ENCODE measurements around the gene SENP2.
"Not testable (repeated sequence)": the region's sequence is repeated elsewhere in the genome, so short reads cannot be mapped to it uniquely, and the experiment has no call there.

The SENP2 gene

DNA sequence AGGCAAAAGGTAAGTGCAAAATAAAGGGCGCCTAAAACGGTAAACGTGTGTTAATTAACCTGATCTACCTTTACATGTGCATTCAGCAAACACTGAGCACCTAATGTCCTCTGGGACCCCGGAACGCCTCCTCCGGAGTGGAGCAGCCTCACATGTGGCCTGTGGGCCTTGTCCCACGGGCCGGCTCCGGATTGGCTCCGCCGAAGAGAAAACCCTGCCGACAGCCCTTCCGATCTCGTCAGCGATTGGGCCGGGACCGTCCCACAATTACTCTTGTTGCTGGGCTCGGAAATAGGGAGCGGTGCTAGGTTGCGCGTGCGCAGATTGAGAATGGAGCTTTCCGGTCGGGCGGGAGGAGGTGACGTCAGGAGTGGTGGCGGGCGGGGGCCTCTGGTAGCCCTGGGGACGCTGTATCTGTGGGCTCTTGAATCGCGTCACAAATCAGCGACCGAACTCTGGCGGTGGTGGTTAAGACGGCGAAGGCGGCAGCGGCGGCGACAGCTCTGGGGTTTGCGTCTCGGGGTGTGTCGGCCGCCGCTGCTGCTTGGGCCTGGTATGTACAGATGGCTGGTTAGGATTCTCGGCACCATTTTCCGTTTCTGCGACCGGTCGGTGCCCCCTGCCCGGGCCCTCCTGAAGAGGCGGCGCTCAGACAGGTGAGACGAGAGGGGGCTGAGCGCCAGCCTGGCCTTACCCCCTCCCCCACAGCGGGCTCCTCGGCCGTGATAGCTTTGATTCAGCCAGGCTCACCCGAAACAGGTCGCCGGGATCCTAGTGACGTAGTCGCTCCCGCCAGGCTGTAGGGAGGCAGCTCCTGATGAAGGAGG, at the start of gene SENP2:
Gene SENP2 (plus strand): TSS at position 437 of the 827 bp plus-strand sequence. CDS start 119 bp downstream, at position 556.
- peak; percentile 97 for DNase-seq (ENCODE audit: low read depth, low spot score)

DNA sequence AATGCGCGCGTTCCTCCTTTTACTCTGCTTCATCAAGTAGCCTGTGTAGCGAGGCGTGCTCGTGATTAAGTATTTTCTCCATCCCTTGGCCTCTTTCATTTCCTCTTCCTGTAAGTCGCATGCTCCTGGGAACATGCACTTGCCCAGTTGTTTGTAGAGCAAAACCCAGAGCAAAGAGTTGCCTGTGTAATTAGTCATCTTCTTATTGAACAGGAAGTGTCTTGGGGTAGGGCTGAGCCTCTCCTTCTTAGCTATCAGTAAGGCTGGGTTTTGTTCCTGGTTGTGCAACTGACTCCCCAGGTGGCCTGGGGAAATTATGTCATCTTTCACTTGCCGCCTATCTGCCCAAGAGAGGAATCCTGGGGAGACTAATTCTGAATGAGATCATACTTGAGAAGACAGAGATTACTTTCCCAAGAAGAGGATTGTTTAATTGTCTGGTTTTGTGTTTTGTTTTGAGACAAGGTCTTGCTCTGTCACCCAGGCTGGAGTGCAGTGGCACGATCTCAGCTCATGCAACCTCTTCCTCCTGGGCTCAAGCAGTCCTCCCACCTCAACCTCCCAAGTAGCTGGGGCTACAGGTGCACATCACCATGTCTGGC, 48.6 kb upstream of the SENP2 start:
- peak; percentile 42 for DNase-seq (ENCODE audit: low read depth, low spot score)

DNA sequence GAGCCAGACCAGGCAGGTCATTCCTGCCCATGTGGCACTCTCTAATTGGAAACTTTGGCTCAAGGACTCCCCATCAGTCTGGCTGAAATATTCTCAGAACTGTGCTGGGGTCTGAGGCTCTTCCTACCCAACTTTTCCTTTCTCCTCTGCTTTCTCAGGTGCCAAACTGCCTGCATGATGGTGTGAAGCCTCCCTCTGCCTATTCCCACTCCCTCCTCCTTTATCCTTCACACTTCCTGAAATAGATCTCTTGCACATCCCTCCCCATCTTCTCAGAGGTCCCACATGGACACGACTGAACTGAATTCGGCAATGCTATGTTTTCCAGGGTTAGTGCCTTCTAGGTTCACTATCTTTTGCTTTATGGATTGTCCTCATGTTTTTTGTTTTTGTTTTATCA, 46.2 kb upstream of the SENP2 start:
- DNase-seq (ENCODE audit: low read depth, low spot score) = no peak

DNA sequence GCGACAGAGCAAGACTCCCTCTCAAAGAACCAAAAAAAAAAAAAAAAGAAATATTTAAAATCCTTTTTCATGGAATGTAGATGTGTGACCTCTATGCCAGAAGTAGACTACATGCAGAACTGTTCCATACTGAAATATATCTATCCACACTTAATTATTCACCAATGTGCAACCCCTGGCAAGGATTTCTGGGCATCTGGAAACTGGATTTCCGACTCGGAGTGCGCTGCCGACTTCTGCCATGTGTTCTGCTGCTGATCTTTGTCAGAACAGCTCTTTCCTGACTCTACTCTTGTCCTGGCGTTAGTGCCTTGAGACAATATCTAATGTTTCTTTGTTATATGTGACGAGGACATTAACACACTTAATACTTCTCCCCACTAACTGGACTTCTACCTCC, 45.4 kb upstream of the SENP2 start:
- DNase-seq (ENCODE audit: low read depth, low spot score) = no peak

DNA sequence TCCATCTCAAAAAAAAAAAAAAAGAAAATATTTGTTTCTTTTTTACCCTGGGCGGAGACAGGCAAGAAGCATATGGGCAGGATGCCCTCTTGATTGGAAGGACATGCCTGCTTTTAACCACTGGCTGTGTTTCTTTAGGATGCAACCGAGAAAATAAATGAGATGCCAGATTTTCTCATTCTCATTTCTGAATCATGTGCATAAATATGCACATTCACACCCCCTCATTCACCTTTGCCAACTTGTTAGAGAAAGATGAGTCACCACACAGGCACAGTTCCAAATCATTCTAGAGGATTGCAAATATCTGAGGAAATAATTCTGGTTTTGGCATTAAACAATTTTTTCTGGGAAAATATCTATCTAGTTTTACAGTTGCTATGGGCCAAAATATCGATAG, 37.0 kb upstream of the SENP2 start:
- DNase-seq (ENCODE audit: low read depth, low spot score) = peak; percentile 12

DNA sequence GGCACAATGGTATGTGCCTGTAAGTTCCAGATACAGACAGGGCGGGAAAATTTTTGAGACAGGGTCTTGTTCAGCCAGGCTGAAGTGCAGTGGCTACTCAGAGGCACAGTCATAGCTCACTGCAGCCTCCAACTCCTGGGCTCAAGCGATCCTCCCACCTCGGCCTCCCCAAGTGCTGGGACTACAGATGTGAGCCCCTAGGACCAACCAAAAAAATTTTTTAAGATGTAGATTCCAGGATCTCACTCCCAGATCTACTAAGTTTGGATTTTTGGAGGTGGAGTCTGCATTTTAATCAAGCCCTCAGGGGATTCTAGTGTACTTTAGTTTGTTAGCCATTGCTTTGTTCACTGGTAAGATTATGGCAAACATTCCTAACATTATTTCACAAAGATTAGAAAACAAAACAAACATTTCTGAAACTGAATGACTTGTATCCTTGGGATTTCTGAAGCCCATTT, 36.4 kb upstream of the SENP2 start:
- DNase-seq (ENCODE audit: low read depth, low spot score) = no peak

DNA sequence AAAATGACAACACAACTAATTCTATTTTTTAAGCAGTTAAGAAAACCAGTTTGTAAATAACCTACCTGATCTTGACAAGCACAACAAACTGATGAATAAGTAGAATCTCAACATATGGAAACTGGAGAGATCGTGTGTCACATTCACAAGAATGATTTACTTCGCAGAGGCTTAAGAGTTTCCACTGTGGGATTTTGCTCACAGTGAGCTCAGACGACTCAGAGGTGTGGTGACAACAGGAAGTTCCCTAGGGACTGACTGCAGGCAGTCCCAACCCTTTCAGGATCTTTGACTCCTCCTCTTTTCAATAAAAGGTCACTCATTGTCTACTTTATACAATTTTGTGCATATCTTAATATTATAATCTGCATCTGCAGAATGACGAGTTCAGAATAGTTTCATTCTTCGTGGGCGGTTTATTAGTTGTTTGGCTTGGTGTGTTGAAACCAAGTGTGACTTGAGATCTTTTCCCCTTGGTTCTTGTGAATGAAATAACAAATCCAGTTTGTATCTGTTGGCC, 33.7 kb upstream of the SENP2 start, which contains the start of gene LIPH:
Gene LIPH (minus strand): TSS at position 231 of the 520 bp plus-strand sequence. CDS start 117 bp downstream, at position 114.
- DNase-seq (ENCODE audit: low read depth, low spot score) = no peak

DNA sequence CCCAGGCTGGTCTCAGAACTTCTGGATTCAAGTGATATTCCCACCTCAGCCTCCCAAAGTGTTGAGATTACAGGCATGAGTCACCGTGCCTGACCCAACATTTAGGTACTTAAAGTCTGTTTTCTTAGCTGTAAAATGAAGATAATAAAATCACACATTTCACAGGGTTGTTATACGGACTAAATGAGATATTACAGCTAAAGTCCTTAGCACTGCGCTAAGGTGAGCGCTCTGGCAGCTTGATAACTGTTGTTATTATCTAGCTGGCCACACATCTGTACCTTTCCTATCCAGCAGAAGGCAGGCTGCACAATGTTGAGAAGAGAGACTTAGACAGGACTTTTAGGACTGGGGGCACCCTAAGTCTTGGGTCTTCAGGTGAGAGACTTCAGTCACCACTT, 31.0 kb upstream of the SENP2 start:
- no peak for DNase-seq (ENCODE audit: low read depth, low spot score)

DNA sequence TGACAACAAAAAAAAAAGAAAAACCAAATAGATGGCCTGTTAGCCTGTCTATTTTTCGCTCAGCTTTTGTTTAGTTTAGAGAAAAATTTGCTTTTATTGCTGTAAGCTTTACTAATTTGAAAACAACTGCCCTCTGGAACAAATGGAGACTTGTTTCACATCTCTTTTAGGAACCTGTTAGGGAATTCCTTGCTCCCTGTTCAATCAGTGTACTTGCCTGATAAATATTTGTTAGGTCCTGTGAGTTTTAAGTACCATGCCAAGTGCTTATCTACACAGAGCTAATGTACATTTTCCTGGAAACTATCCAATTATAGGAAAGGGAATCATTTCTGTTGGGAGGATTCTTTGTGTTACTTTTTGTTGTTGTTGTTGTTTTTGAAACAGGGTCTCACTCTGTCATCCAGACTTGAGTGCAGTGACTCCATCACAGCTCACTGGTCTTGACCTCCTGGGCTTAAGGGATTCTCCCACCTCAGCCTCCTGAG, 30.2 kb upstream of the SENP2 start:
- no peak for DNase-seq (ENCODE audit: low read depth, low spot score)

DNA sequence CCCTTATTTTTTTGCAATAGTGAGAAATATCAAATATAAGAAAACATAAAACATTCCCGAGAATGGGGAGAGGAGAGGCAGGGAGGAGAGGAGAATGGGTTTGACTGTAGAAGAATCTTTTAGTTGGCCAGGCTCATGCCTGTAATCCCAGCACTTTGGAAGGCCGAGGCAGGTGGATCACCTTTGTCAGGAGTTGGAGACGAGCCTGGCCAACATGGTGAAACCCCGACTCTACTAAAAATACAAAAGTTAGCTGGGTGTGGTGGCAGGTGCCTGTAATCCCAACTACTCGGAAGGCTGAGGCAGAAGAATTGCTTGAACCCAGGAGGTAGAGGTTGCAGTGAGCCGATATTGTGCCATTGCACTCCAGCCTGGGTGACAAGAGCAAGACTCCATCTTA, 29.5 kb upstream of the SENP2 start:
- not testable (repeated sequence) for DNase-seq (ENCODE audit: low read depth, low spot score)

DNA sequence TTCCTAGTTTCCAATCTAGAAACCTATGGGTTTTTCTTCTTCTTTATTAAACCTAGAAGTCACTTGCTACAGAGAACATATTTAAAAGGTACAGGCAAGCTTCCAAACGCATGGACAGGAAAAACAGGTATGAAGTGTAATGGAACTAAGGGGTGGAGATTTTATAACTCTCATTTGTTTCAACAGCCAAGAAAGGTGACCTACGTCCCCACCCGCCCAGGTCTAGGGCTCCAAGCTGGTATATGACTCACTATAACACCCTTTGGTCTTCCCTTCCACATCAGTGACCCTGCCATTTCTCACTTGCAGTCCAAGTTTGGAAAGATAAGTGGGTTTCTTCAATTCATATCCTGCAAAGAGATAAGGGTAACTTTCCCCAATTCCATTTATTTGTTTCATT, 27.7 kb upstream of the SENP2 start:
- no peak for DNase-seq (ENCODE audit: low read depth, low spot score)

DNA sequence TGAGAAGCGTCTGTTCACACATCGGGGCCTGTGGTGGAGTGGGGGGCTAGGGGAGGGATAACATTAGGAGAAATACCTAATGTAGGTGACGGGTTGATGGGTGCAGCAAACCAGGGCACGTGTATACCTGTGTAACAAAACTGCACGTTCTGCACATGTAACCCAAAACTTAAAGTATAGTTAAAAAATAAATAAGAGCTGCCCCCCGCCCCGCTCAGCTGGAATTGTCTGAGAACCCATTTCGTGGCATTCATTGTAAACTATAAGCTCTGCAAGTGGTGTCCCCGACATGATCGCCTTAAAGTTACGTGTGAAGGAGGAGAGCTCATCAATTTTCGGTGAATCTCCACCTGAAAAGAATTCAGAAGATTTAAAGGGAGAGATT, 26.4 kb upstream of the SENP2 start:
- DNase-seq (ENCODE audit: low read depth, low spot score) = no peak

DNA sequence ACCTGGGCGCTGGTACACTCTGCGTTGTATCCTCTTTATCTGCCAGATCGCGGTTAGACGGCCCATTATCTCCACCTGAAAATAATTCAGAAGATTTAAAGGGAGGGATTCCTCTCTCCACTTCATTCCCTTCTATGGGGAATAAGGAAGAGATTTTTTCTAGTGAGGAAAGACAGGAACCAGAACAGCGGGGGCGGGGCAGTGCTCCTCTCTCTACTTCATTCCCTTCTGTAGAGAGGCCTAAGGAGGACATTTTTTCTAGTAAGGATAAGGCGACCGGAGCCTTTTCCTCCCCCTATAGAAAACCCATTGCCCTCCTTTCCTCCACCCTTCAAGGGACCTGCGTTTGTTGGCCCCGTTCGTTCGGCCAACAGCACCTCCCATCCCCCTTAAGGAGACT, 25.4 kb upstream of the SENP2 start:
- DNase-seq (ENCODE audit: low read depth, low spot score) = no peak

DNA sequence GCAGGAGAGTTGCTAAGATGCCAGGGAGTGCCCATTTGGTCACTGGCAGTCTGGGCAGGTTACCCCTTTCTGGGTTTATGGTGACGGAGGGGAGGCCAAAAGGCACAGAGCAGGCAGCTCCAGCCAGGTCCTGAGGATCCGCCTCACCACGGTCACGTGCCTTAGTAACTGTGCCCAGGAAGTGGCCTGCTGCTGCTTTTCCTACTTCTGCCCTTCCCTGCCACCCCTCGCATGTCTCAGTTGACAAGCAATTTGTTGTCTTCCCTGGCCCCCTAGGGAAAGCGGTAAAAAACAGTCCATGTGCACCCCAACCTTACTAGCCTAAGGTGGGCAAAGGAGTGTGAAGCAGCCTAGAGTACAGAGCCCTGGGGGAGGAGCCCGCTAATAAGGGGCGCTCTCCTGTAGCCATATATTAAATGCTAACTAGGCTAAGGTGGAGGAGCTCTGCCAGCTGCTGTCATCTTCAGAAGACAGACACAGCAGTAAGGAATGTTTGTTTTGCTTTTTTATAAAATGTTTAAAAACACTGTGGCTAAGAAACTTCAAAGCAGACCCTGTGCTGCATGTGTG, 24.6 kb upstream of the SENP2 start:
- no peak for DNase-seq (ENCODE audit: low read depth, low spot score)

DNA sequence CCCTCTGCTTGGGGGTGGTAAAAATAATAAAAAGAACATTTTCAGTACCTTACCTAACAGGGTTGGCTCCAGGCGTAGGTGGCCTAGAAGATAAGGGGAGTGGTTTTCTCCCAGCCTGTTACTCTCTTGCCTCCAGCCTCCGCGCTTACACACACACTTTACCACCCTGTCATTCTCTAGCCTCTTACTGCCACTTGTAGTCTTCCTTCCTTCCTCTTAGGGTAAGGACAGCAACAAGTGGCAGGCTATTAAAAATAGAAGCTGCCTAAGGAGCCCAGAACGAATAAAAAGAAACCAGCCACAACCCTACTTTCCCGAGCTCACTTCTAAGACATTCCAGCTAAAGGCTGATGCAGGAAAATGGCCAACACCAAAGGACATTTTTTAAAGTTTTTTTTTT, 24.1 kb upstream of the SENP2 start:
- no peak for DNase-seq (ENCODE audit: low read depth, low spot score)

DNA sequence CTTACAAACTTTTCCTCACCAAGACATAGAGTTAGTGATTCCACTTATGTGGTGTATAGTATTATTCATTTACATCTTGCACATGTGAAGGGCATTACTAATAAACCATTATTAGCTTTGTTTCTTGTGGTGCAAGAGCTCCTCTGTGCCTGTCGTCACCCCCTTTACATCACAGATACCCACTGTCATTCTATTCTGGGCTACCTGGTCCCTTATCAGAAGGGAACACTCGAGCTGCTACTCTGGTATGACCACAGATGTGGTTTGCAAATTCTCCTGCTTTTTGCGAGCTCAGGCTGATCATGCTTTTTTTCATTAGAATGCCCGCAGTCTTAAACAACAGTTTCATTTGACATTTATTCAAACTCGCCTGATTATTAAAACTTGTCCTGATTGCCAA, 13.9 kb upstream of the SENP2 start:
- no peak for DNase-seq (ENCODE audit: low read depth, low spot score)

DNA sequence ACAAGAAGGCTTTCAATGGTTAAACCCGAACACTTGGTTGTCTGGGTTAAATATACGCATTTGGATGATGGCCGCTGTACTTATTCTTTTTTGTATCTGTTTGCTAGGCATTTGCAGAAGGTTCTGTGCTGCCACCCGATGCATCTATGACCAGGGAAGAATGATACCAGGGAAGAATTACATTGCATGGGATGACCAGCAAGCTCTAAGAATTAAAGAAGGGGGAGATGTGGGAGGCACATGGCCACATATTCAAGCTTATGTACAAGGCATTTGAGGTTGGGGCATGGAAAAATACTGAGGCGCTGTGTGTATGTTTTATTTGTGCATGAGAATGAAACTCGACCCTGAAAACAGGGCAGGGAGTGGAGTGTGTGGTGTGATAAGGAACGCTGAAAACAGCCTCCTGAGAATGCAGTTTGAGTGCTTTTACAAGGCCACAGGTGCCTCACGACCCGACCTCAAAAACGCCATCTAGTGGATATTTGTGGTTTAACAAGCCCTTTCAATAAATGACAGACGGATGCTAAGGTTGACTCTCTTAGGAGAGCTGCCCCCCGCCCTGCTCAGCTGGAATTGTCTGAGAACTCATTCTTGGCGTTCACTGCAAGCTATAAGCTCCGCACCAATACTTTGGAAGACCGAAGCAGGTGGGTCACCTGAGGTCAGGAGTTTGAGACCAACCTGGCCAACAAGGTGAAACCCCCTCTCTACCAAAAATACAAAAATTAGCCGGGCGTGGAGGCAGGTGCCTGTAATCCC, 10.8 kb upstream of the SENP2 start:
- not testable (repeated sequence) for DNase-seq (ENCODE audit: low read depth, low spot score)

DNA sequence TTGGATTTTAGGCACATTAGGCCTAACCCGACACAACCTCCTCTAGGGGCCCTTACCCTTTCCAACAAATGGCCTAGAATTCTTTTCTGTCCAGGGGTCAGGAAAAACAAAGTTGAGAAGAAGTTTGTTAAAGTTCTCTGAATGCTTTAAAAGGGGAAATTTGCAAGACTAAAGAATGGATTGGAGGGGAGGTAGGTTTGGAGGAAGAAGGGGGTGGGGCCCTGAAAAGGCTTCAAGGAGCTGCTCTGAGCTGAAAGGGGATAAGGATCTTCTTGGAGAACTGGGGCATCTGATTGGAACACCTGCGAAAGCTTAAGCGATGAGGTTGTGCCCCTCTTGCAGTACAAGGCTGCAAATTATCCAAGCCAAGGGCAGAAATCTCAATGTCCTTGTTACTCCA, 3.9 kb upstream of the SENP2 start:
- DNase-seq (ENCODE audit: low read depth, low spot score) = no peak

DNA sequence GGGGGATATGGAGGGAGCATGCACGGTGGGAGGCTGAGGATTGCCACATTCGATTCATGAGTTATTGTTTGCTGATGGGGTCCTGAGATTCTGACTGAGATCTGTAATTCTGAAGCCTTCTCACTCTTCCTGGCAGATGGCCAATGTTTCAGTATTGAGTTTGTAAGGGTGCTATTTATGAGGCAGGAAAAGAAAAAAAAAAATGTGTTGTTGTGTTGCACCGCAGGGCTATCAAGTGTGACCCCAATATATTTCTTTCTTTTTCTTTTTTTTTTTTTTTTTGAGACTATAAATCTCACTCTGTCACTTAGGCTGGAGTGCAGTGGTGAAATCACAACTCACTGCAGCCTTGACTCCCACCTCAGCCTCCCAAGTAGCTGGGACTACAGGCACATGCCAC, 3.2 kb upstream of the SENP2 start:
- no peak for DNase-seq (ENCODE audit: low read depth, low spot score)

DNA sequence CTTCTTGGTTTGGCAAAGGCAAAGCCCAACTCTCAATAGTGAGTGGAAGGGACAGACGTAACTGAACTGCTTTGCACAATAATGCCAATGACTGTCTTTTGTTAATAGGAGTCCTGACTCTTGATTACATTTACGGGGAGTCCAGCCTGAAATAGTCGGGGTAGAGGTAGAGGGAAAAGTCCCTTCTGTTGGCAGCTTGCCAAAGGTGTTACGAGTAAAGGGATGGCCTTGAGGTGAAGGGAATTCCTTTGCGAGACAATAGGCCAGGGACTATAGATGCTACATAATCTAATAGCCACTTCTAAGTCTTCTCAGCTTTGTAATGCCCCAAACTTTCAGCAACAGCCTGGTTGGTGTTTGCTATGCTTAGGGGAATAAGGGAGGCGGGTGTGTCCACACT, 2.2 kb upstream of the SENP2 start:
- DNase-seq (ENCODE audit: low read depth, low spot score) = no peak

DNA sequence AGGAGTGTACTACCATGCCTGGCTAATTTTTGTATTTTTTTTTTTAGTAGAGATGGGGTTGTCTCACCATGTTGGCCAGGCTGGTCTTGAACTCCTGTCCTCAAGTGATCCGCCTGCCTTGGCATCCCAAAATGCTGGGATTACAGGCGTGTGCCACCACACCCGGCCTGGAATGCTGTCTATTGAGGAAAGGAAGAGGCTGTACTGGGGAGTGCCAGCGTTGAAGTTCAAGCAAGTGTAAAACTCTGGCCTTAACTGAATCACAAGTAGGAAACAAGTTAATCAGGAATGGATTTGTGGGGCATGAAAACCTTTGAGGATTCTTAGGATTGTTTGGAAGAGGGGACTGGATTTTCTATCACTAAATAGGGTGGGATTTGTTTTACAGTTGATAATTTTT, 1.4 kb upstream of the SENP2 start:
- no peak for DNase-seq (ENCODE audit: low read depth, low spot score)

DNA sequence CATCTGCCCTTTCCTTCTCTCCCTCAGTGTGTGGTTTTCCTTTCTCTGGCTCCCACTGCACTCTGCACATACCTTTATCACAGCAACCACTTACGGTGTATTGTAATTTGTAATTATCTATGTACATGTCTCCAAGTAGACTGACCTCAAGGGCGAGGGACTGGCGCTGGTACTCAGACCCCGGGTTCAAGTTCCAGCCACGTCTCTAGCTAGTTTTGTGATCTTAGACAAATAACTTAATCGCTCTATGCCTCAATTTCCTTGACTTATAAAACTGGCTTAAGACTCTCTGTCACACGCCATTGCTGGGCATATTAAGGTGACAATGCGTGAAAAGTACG, 607 bp upstream of the SENP2 start:
- no peak for DNase-seq (ENCODE audit: low read depth, low spot score)

Measured in brain pericyte (primary cell).